ENCODE results near the gene CAMSAP3.

The CAMSAP3 gene

DNA sequence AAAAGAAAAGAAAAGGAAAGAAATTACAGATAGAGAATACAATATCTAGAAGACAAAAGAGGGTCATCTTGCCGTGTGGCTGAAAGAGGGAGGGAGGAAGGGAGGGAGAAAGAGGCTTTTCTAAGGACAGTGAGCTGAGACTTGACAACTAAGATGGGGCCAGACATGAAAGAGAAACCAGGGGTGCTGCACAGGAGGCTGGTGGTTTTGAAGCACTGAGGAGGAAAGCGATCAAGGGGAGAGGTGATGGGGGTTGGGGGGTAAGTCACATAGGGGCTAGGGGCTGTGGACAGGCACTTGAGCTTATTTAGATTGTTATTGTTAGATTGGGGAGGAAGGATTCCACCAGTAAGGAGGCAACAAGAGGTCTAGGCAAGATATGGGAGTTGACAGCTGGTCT, 42.9 kb upstream of the CAMSAP3 start:
- H3K4me2 ChIP-seq (ENCODE audit: low read length): no peak overlapping the region
- peaks cover 49% of the 10 kb centered on the region for H3K36me3 ChIP-seq (ENCODE audit: insufficient read depth, low read length)
- H3F3A ChIP-seq (ENCODE audit: insufficient read depth, low read length): no peaks in the 10 kb centered on the region
- H3K27me3 ChIP-seq (ENCODE audit: insufficient read depth, low read length): no peaks in the 10 kb centered on the region
- no peak overlapping the region for H2AFZ ChIP-seq (ENCODE audit: low read length)
- H3K9me2 ChIP-seq (ENCODE audit: low read depth, low read length): no peaks in the 10 kb centered on the region
- no peaks in the 10 kb centered on the region for H3K79me2 ChIP-seq (ENCODE audit: insufficient read depth, low read length)
- H3K4me3 ChIP-seq (ENCODE audit: low read depth, low read length, poor library complexity, severe bottlenecking): no peak overlapping the region
- H4K20me1 ChIP-seq (ENCODE audit: insufficient read depth, low read length): no peaks in the 10 kb centered on the region
- TF ChIP-seq CTCF (IDR thresholded peaks at IDR 0.05; ENCODE audit: low read length) (no peak), EZH2 (IDR thresholded peaks at IDR 0.05; ENCODE audit: borderline replicate concordance, low read length) (no peak)
- no peak overlapping the region for H3K9ac ChIP-seq (ENCODE audit: low read length)
- no peaks in the 10 kb centered on the region for H3K4me1 ChIP-seq (ENCODE audit: insufficient read depth, low read length, severe bottlenecking)
- H3K9me3 ChIP-seq (ENCODE audit: low read length): no peaks in the 10 kb centered on the region
- no peak overlapping the region for H3K27ac ChIP-seq (ENCODE audit: low read depth, low read length, poor library complexity, severe bottlenecking)

DNA sequence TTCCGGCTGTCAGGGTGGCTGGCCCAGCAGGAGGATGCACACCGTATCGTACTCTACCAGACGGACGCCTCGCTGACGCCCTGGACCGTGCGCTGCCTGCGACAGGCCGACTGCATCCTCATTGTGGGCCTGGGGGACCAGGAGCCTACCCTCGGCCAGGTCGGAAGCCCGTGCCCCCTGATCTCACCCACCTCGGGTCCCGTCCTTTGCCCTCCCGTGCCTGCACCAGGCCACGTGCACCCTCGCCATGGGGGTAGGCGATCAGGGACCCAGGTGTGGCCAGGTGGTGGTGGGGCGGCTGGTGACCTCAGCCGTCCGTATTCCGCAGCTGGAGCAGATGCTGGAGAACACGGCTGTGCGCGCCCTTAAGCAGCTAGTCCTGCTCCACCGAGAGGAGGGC, 41.1 kb upstream of the CAMSAP3 start:
- H3K36me3 ChIP-seq (ENCODE audit: insufficient read depth, low read length): peaks cover 61% of the 10 kb centered on the region
- no peak overlapping the region for H3K27ac ChIP-seq (ENCODE audit: low read depth, low read length, poor library complexity, severe bottlenecking)
- H3K4me1 ChIP-seq (ENCODE audit: insufficient read depth, low read length, severe bottlenecking): no peaks in the 10 kb centered on the region
- no peak overlapping the region for H3K9ac ChIP-seq (ENCODE audit: low read length)
- no peaks in the 10 kb centered on the region for H3K9me2 ChIP-seq (ENCODE audit: low read depth, low read length)
- H3K4me3 ChIP-seq (ENCODE audit: low read depth, low read length, poor library complexity, severe bottlenecking): no peak overlapping the region
- no peaks in the 10 kb centered on the region for H3F3A ChIP-seq (ENCODE audit: insufficient read depth, low read length)
- H3K79me2 ChIP-seq (ENCODE audit: insufficient read depth, low read length): no peaks in the 10 kb centered on the region
- no peaks in the 10 kb centered on the region for H4K20me1 ChIP-seq (ENCODE audit: insufficient read depth, low read length)
- no peaks in the 10 kb centered on the region for H3K9me3 ChIP-seq (ENCODE audit: low read length)
- H3K4me2 ChIP-seq (ENCODE audit: low read length): no peak overlapping the region
- H2AFZ ChIP-seq (ENCODE audit: low read length): no peak overlapping the region
- TF ChIP-seq CTCF (IDR thresholded peaks at IDR 0.05; ENCODE audit: low read length) (no peak), EZH2 (IDR thresholded peaks at IDR 0.05; ENCODE audit: borderline replicate concordance, low read length) (no peak)
- H3K27me3 ChIP-seq (ENCODE audit: insufficient read depth, low read length): no peaks in the 10 kb centered on the region

- TF ChIP-seq EZH2 (IDR thresholded peaks at IDR 0.05; ENCODE audit: borderline replicate concordance, low read length) (no peak), CTCF (IDR thresholded peaks at IDR 0.05; ENCODE audit: low read length) (no peak)
- Histone ChIP-seq H3K4me2 (ENCODE audit: low read length) (no peak overlapping the region), H3K27ac (ENCODE audit: low read depth, low read length, poor library complexity, severe bottlenecking) (no peak overlapping the region), H4K20me1 (ENCODE audit: insufficient read depth, low read length) (no peaks in the 10 kb centered on the region), H3K27me3 (ENCODE audit: insufficient read depth, low read length) (no peaks in the 10 kb centered on the region), H2AFZ (ENCODE audit: low read length) (no peak overlapping the region), H3K9me2 (ENCODE audit: low read depth, low read length) (no peaks in the 10 kb centered on the region), H3K36me3 (ENCODE audit: insufficient read depth, low read length) (peaks cover 57% of the 10 kb centered on the region), H3K9me3 (ENCODE audit: low read length) (no peaks in the 10 kb centered on the region), H3K4me1 (ENCODE audit: insufficient read depth, low read length, severe bottlenecking) (no peaks in the 10 kb centered on the region), H3K9ac (ENCODE audit: low read length) (no peak overlapping the region), H3K79me2 (ENCODE audit: insufficient read depth, low read length) (no peaks in the 10 kb centered on the region), H3F3A (ENCODE audit: insufficient read depth, low read length) (no peaks in the 10 kb centered on the region), H3K4me3 (ENCODE audit: low read depth, low read length, poor library complexity, severe bottlenecking) (no peak overlapping the region)
These were observed 40.4 kb upstream of the CAMSAP3 start for GRCh38 chr19:7554990-7555864.
